WTC11 (cell line): ENCODE data around the gene OTUB2. TPM values are rescaled to one million over a fixed set of nuclear protein-coding genes. Genes with fewer than 3 reads are reported as not detected.
A peak's percentile ranks its signal among the peaks of the same experiment; 100 is the strongest.

Experiments
- ATAC-seq: fragments of 200-7000 bp; cut with Tn5 transposase; 2 replicates; pipeline ENCODE4 v1.10.0; 2021; ENCODE audit warnings: mild to moderate bottlenecking, moderate library complexity
- CTCF ChIA-PET: fragments of 300-600 bp; sonication (Branson Sonifier 250); formaldehyde crosslinking; loops from one replicate; lab custom pipeline; 2021; ENCODE audit warnings: antibody characterized with exemption; lab: Charles Lee
- POLR2A ChIA-PET: fragments of 350-600 bp; sonication (Branson Sonifier 250); formaldehyde crosslinking; loops from one replicate; lab custom pipeline; 2021; ENCODE audit warnings: antibody characterized with exemption; lab: Charles Lee
- DNase-seq: peaks from one replicate; pipeline ENCODE4 v3.0.0; 2021; ENCODE audit warnings: low spot score
- H3K27ac Mint-ChIP-seq: 2 replicates; pipeline ENCODE4 v1.8.0; 2021; ENCODE audit warnings: mixed read lengths
- H3K27me3 Mint-ChIP-seq: 2 replicates; pipeline ENCODE4 v1.8.0; 2021; ENCODE audit warnings: low read depth, mild to moderate bottlenecking, moderate library complexity, mixed read lengths
- H3K36me3 Mint-ChIP-seq: 2 replicates; pipeline ENCODE4 v1.8.0; 2021; ENCODE audit warnings: mixed read lengths
- H3K4me1 Mint-ChIP-seq: 2 replicates; pipeline ENCODE4 v1.8.0; 2022; ENCODE audit warnings: mixed read lengths
- H3K4me3 Mint-ChIP-seq: 2 replicates; pipeline ENCODE4 v1.8.0; 2021; ENCODE audit warnings: mild to moderate bottlenecking, moderate library complexity, mixed read lengths
- H3K9me3 Mint-ChIP-seq: 2 replicates; pipeline ENCODE4 v1.8.0; 2021; ENCODE audit warnings: mixed read lengths
- CREM ChIP-seq: sonication (generic); formaldehyde crosslinking; IDR thresholded peaks from 2 replicates; pipeline ENCODE4 v1.8.1; 2022; ENCODE audit warnings: mild to moderate bottlenecking, missing genetic modification reagents, moderate library complexity
- ELF4 ChIP-seq: sonication (generic); formaldehyde crosslinking; IDR thresholded peaks from 2 replicates; pipeline ENCODE4 v1.8.1; 2022; ENCODE audit warnings: low read depth, mild to moderate bottlenecking, moderate library complexity, missing genetic modification reagents
- HMGA2 ChIP-seq: fragments of 250-450 bp; sonication (Bioruptor Pico); IDR thresholded peaks from 2 replicates; pipeline ENCODE4 v1.4.0; 2021; ENCODE audit warnings: mild to moderate bottlenecking, moderate library complexity
- JUN ChIP-seq: sonication (generic); formaldehyde crosslinking; IDR thresholded peaks from 2 replicates; pipeline ENCODE4 v1.8.0; 2023; ENCODE audit warnings: mild to moderate bottlenecking, missing genetic modification reagents
- ZNF263 ChIP-seq: sonication (generic); formaldehyde crosslinking; IDR thresholded peaks from 2 replicates; pipeline ENCODE4 v1.8.1; 2022; ENCODE audit warnings: low read depth, mild to moderate bottlenecking, moderate library complexity, missing genetic modification reagents
- ZNF317 ChIP-seq: sonication (generic); formaldehyde crosslinking; IDR thresholded peaks from 2 replicates; pipeline ENCODE4 v1.8.1; 2023; ENCODE audit warnings: low read depth, mild to moderate bottlenecking, moderate library complexity, missing genetic modification reagents, borderline replicate concordance
- ZNF396 ChIP-seq: fragments of 250-450 bp; sonication (Bioruptor Pico); IDR thresholded peaks from 2 replicates; pipeline ENCODE4 v1.8.0; 2021; ENCODE audit warnings: mild to moderate bottlenecking, moderate library complexity, borderline replicate concordance
- ZNF671 ChIP-seq: fragments of 250-450 bp; sonication (Bioruptor Pico); IDR thresholded peaks from 2 replicates; pipeline ENCODE4 v1.8.0; 2021; ENCODE audit warnings: mild to moderate bottlenecking
- total RNA-seq: library from RNA; stranded (reverse); gene quantifications from 3 replicates; pipeline ENCODE4 v1.2.3, GENCODE V29; 2021
- TF ChIP-seq, protein P1 (sequence below): sonication (generic); formaldehyde crosslinking; IDR thresholded peaks from 2 replicates; pipeline ENCODE4 v1.8.1; 2023; ENCODE audit warnings: mild to moderate bottlenecking, missing genetic modification reagents
- TF ChIP-seq, protein P2 (sequence below): fragments of 200-600 bp; IDR thresholded peaks from 2 replicates; pipeline ENCODE4 v1.8.0; 2022; ENCODE audit warnings: antibody characterized with exemption
- TF ChIP-seq, protein P3 (sequence below): sonication (generic); formaldehyde crosslinking; IDR thresholded peaks from 2 replicates; pipeline ENCODE4 v1.8.0; 2022; ENCODE audit warnings: mild to moderate bottlenecking, missing genetic modification reagents
- TF ChIP-seq, protein P4 (sequence below): sonication (generic); formaldehyde crosslinking; IDR thresholded peaks from 2 replicates; pipeline ENCODE4 v1.8.0; 2023; ENCODE audit warnings: mild to moderate bottlenecking, missing genetic modification reagents
- TF ChIP-seq, protein P5 (sequence below): fragments of 250-450 bp; sonication (Bioruptor Pico); IDR thresholded peaks from 2 replicates; pipeline ENCODE4 v1.9.0; 2021; ENCODE audit warnings: moderate library complexity, mild to moderate bottlenecking, inconsistent platforms, borderline replicate concordance
- TF ChIP-seq, protein P6 (sequence below): sonication (generic); formaldehyde crosslinking; conservative IDR thresholded peaks from 2 replicates; pipeline ENCODE4 v1.8.1; 2023; ENCODE audit warnings: mild to moderate bottlenecking, low read depth, missing genetic modification reagents, moderate library complexity
- TF ChIP-seq, protein P7 (sequence below): sonication (generic); formaldehyde crosslinking; IDR thresholded peaks from 2 replicates; pipeline ENCODE4 v1.8.1; 2022; ENCODE audit warnings: mild to moderate bottlenecking, moderate library complexity, missing genetic modification reagents

OTUB2 gene
- total RNA-seq, 1 experiment from 2014 or later: 3.5 TPM

DNA sequence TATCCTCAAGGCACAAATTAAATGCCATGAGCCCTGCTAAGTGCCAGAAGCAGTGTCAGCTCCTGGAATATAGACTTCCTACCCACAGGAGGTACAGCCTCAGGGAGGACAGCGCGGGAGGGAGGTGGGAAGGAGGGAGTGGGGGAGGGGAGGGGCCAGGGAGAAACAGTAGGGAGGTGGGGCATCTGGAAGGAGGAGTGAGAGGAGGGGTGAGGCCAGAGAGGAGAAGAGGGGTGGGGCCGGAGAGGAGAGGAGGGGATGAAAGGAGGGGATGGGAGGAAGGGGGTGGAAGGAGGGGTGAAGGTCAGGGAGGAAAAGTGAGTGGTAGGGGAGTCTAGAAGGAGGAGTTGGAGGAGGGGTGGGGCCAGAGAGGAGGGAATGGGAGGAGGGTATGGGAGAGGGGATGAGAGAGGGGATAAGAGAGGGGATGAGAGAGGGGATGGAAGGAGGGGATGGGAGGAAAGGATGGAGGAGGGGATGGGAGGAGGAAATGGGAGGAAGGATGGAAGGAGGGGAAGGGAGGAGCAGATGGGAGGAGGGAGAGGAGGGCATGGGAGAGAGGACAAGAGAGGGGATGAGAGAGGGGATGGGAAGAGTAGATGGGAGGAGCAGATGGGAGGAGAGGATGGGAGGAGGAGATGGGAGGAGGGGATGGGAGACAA is 38.2 kb upstream of the OTUB2 start:
- no peaks in the 10 kb centered on the region for H3K36me3 Mint-ChIP-seq
- no peak; the same call in 1 of the 2 replicates for ATAC-seq
- no peaks in the 10 kb centered on the region; the same call in 1 of the 2 replicates for H3K27me3 Mint-ChIP-seq
- no peak overlapping the region for H3K4me3 Mint-ChIP-seq
- TF ChIP-seq ZNF263 (0 out of 2 replicates have a peak, but pooled peaks have one; percentile 42), CREM (CRISPR knock-in tag) (no peak), ELF4 (CRISPR knock-in tag) (no peak)
- TF ChIP-seq, all 79 proteins: peak for 1
- H3K4me1 Mint-ChIP-seq: peaks cover 17% of the 10 kb centered on the region
- DNase-seq: peak; percentile 20
- ChIA-PET CTCF (interaction anchor here (0.6 to 7.3 kb wide), 3 partner anchors 10 to 650 kb away, joined by 3 to 71 read pairs (median 3); no protein-coding TSS in a partner anchor), POLR2A (no interaction called here)
- H3K27ac Mint-ChIP-seq: no peak overlapping the region
- H3K9me3 Mint-ChIP-seq: no peaks in the 10 kb centered on the region

DNA sequence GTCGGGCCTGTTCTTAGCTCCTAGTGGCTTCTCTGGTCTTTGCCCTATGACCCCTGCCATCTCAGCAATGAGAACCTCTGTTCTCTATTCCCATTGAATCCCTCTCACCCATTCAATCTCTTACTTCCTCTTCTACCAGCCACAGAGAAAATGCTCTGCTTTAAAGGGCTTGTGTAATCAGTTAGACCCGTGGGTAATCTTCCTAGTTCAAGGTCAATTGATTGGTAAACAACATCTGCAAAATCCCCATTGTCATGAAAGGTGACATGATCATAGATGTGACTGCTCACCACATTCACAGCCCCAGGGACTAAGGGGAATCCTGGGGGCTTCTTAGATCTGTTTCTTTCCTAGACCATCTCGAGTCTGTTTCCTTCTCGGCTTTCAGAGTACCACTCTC is 36.2 kb upstream of the OTUB2 start:
- peaks cover 8% of the 10 kb centered on the region; the same call in 1 of the 2 replicates for H3K4me1 Mint-ChIP-seq
- ChIA-PET POLR2A (no interaction called here), CTCF (interaction anchor here (4.1 kb wide), 1 partner anchor 50 kb away, joined by 35 read pairs; no protein-coding TSS in a partner anchor)
- DNase-seq (no peak), ATAC-seq (no peak)
- no peaks in the 10 kb centered on the region for H3K9me3 Mint-ChIP-seq
- no peaks in the 10 kb centered on the region; the same call in 1 of the 2 replicates for H3K27me3 Mint-ChIP-seq
- H3K4me3 Mint-ChIP-seq: no peak overlapping the region
- no peak overlapping the region for H3K27ac Mint-ChIP-seq
- H3K36me3 Mint-ChIP-seq: no peaks in the 10 kb centered on the region
- TF ChIP-seq ZNF396 (CRISPR knock-in tag) (no peak), ZNF671 (CRISPR knock-in tag) (no peak), ZNF317 (no peak), HMGA2 (CRISPR knock-in tag) (no peak), JUN (CRISPR knock-in tag) (no peak)
- TF ChIP-seq, protein P1, sequence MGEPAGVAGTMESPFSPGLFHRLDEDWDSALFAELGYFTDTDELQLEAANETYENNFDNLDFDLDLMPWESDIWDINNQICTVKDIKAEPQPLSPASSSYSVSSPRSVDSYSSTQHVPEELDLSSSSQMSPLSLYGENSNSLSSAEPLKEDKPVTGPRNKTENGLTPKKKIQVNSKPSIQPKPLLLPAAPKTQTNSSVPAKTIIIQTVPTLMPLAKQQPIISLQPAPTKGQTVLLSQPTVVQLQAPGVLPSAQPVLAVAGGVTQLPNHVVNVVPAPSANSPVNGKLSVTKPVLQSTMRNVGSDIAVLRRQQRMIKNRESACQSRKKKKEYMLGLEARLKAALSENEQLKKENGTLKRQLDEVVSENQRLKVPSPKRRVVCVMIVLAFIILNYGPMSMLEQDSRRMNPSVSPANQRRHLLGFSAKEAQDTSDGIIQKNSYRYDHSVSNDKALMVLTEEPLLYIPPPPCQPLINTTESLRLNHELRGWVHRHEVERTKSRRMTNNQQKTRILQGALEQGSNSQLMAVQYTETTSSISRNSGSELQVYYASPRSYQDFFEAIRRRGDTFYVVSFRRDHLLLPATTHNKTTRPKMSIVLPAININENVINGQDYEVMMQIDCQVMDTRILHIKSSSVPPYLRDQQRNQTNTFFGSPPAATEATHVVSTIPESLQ: no peak
- TF ChIP-seq, protein P2, sequence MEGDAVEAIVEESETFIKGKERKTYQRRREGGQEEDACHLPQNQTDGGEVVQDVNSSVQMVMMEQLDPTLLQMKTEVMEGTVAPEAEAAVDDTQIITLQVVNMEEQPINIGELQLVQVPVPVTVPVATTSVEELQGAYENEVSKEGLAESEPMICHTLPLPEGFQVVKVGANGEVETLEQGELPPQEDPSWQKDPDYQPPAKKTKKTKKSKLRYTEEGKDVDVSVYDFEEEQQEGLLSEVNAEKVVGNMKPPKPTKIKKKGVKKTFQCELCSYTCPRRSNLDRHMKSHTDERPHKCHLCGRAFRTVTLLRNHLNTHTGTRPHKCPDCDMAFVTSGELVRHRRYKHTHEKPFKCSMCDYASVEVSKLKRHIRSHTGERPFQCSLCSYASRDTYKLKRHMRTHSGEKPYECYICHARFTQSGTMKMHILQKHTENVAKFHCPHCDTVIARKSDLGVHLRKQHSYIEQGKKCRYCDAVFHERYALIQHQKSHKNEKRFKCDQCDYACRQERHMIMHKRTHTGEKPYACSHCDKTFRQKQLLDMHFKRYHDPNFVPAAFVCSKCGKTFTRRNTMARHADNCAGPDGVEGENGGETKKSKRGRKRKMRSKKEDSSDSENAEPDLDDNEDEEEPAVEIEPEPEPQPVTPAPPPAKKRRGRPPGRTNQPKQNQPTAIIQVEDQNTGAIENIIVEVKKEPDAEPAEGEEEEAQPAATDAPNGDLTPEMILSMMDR: no peak
- TF ChIP-seq, protein P3, sequence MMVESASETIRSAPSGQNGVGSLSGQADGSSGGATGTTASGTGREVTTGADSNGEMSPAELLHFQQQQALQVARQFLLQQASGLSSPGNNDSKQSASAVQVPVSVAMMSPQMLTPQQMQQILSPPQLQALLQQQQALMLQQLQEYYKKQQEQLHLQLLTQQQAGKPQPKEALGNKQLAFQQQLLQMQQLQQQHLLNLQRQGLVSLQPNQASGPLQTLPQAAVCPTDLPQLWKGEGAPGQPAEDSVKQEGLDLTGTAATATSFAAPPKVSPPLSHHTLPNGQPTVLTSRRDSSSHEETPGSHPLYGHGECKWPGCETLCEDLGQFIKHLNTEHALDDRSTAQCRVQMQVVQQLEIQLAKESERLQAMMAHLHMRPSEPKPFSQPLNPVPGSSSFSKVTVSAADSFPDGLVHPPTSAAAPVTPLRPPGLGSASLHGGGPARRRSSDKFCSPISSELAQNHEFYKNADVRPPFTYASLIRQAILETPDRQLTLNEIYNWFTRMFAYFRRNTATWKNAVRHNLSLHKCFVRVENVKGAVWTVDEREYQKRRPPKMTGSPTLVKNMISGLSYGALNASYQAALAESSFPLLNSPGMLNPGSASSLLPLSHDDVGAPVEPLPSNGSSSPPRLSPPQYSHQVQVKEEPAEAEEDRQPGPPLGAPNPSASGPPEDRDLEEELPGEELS (CRISPR knock-in tag): no peak
- TF ChIP-seq, protein P4, sequence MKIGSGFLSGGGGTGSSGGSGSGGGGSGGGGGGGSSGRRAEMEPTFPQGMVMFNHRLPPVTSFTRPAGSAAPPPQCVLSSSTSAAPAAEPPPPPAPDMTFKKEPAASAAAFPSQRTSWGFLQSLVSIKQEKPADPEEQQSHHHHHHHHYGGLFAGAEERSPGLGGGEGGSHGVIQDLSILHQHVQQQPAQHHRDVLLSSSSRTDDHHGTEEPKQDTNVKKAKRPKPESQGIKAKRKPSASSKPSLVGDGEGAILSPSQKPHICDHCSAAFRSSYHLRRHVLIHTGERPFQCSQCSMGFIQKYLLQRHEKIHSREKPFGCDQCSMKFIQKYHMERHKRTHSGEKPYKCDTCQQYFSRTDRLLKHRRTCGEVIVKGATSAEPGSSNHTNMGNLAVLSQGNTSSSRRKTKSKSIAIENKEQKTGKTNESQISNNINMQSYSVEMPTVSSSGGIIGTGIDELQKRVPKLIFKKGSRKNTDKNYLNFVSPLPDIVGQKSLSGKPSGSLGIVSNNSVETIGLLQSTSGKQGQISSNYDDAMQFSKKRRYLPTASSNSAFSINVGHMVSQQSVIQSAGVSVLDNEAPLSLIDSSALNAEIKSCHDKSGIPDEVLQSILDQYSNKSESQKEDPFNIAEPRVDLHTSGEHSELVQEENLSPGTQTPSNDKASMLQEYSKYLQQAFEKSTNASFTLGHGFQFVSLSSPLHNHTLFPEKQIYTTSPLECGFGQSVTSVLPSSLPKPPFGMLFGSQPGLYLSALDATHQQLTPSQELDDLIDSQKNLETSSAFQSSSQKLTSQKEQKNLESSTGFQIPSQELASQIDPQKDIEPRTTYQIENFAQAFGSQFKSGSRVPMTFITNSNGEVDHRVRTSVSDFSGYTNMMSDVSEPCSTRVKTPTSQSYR (CRISPR knock-in tag): no peak
- TF ChIP-seq, protein P5, sequence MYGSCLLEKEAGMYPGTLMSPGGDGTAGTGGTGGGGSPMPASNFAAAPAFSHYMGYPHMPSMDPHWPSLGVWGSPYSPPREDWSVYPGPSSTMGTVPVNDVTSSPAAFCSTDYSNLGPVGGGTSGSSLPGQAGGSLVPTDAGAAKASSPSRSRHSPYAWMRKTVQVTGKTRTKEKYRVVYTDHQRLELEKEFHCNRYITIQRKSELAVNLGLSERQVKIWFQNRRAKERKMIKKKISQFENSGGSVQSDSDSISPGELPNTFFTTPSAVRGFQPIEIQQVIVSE: no peak
- TF ChIP-seq, protein P6, sequence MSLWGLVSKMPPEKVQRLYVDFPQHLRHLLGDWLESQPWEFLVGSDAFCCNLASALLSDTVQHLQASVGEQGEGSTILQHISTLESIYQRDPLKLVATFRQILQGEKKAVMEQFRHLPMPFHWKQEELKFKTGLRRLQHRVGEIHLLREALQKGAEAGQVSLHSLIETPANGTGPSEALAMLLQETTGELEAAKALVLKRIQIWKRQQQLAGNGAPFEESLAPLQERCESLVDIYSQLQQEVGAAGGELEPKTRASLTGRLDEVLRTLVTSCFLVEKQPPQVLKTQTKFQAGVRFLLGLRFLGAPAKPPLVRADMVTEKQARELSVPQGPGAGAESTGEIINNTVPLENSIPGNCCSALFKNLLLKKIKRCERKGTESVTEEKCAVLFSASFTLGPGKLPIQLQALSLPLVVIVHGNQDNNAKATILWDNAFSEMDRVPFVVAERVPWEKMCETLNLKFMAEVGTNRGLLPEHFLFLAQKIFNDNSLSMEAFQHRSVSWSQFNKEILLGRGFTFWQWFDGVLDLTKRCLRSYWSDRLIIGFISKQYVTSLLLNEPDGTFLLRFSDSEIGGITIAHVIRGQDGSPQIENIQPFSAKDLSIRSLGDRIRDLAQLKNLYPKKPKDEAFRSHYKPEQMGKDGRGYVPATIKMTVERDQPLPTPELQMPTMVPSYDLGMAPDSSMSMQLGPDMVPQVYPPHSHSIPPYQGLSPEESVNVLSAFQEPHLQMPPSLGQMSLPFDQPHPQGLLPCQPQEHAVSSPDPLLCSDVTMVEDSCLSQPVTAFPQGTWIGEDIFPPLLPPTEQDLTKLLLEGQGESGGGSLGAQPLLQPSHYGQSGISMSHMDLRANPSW (CRISPR knock-in tag): no peak
- TF ChIP-seq, protein P7, sequence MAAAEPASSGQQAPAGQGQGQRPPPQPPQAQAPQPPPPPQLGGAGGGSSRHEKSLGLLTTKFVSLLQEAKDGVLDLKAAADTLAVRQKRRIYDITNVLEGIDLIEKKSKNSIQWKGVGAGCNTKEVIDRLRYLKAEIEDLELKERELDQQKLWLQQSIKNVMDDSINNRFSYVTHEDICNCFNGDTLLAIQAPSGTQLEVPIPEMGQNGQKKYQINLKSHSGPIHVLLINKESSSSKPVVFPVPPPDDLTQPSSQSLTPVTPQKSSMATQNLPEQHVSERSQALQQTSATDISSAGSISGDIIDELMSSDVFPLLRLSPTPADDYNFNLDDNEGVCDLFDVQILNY: no peak
